Esophagus squamous epithelium (tissue), 5 donors: ENCODE data around the gene TTC28. TPM values are rescaled to one million over a fixed set of nuclear protein-coding genes. Genes with fewer than 3 reads are reported as not detected.

Experiments used
- DNase-seq: peaks from one replicate; lab custom pipeline; 2025; lab: John Stamatoyannopoulos, UW
- H3K27ac ChIP-seq, 4 donors: fragments of 200-600 bp; sonication (generic); one replicate each; pipeline ENCODE4 v1.5.1; 2016 to 2019; ENCODE audit warnings: mild to moderate bottlenecking in 1 of 4
- H3K27me3 ChIP-seq, 4 donors: fragments of 200-600 bp; sonication (generic); 1 replicate in 3 of 4; 2 replicates in 1 of 4; pipeline versions ENCODE4 v1.5.1 to v1.6.0; 2017 to 2021; ENCODE audit warnings: antibody characterized with exemption in 1 of 4
- H3K36me3 ChIP-seq, 3 donors: fragments of 200-600 bp; sonication (generic); one replicate each; pipeline ENCODE4 v1.5.1; 2016 to 2019
- H3K4me1 ChIP-seq, 3 donors: fragments of 200-600 bp; sonication (generic); one replicate each; pipeline ENCODE4 v1.5.1; 2017 to 2019
- H3K4me3 ChIP-seq, 4 donors: fragments of 200-600 bp; sonication (generic); 1 replicate in 3 of 4; 2 replicates in 1 of 4; pipeline ENCODE4 v1.5.1; 2016 to 2019; ENCODE audit warnings: mild to moderate bottlenecking in 2 of 4, moderate library complexity in 1 of 4
- H3K9me3 ChIP-seq, 3 donors: fragments of 200-600 bp; sonication (generic); one replicate each; pipeline ENCODE4 v1.5.1; 2016 to 2019
- CTCF ChIP-seq, 6 experiments: fragments of 450-650 bp in 4 of 6; fragments of 200-600 bp in 2 of 6; sonication (generic) in 2 of 6; IDR thresholded peaks; one replicate each; pipeline ENCODE4 v1.5.1; 2016 to 2019; ENCODE audit warnings: antibody characterized with exemption in 6 of 6, mild to moderate bottlenecking in 4 of 6, moderate library complexity in 4 of 6
- POLR2A ChIP-seq, 4 donors: fragments of 450-650 bp; IDR thresholded peaks; one replicate each; pipeline ENCODE4 v1.6.1; 2017; ENCODE audit warnings: antibody characterized with exemption in 4 of 4, mild to moderate bottlenecking in 4 of 4, moderate library complexity in 3 of 4
- WGBS, 2 donors: methylation state at CpG; one replicate each; pipeline ENCODE4 v1.1.5; 2018; 5-methylcytosine and 5-hydroxymethylcytosine counted together
- intact Hi-C: fragments of 100-400 bp; cut with DNase I; formaldehyde crosslinking; loops from one replicate; pipeline ENCODE4 v1.15.0; 2022
- total RNA-seq, 4 donors: library from RNA; depleted of rRNA; stranded (reverse); fragments of >200 nt; gene quantifications; one replicate each; pipeline ENCODE4 v1.1.0, GENCODE V29; 2016
- donor health status: DM: yes; HTN: yes; CAD: no.

TTC28 gene
- total RNA-seq, 4 donors from 2014 or later = 6.0 to 21.4 (median 7.7) TPM

GRCh38 chr22:28146401-28147314, 533.0 kb downstream of the TTC28 start:
- intact Hi-C loops = no loop called here
- H3K27ac ChIP-seq = no peak overlapping the region
- TF ChIP-seq POLR2A (IDR thresholded peaks at IDR 0.05) (no peak), CTCF (IDR thresholded peaks at IDR 0.05) (no peak)
- H3K36me3 ChIP-seq = no peaks in the 10 kb centered on the region
- no peaks in the 10 kb centered on the region for H3K27me3 ChIP-seq
- DNase-seq = no peak
- H3K4me3 ChIP-seq = no peak overlapping the region
- WGBS, 2 donors = 78 to 82% methylated on average over 5 of the region's 5 CpGs
- no peaks in the 10 kb centered on the region for H3K9me3 ChIP-seq
- peaks cover 0 to 26% (median 6%) of the 10 kb centered on the region in 3 donors for H3K4me1 ChIP-seq

GRCh38 chr22:28143961-28144745, 535.5 kb downstream of the TTC28 start:
- Histone ChIP-seq H3K9me3 (no peaks in the 10 kb centered on the region), H3K4me3 (no peak overlapping the region), H3K36me3 (no peaks in the 10 kb centered on the region), H3K27ac (peak overlapping the region in 1 of 4 donors; percentile 24), H3K27me3 (no peaks in the 10 kb centered on the region), H3K4me1 (peaks cover 0 to 46% (median 15%) of the 10 kb centered on the region in 3 donors)
- WGBS, 2 donors = 59 to 67% methylated on average over 3 of the region's 3 CpGs
- intact Hi-C loops = no loop called here
- no peak for TF ChIP-seq POLR2A (IDR thresholded peaks at IDR 0.05)
- DNase-seq = no peak

- 76 to 88% methylated on average over 2 of the region's 2 CpGs for WGBS, 2 donors
- DNase-seq = no peak
- H3K36me3 ChIP-seq = no peaks in the 10 kb centered on the region
- no peak overlapping the region for H3K4me3 ChIP-seq
- intact Hi-C loops = no loop called here
- H3K4me1 ChIP-seq = peaks cover 0 to 46% (median 15%) of the 10 kb centered on the region in 3 donors
- no peaks in the 10 kb centered on the region for H3K27me3 ChIP-seq
- H3K9me3 ChIP-seq = no peaks in the 10 kb centered on the region
- no peak for TF ChIP-seq CTCF (IDR thresholded peaks at IDR 0.05)
- no peak for TF ChIP-seq POLR2A (IDR thresholded peaks at IDR 0.05)
- H3K27ac ChIP-seq = peak overlapping the region in 1 of 4 donors; percentile 24
Measured at GRCh38 chr22:28143241-28143865, 536.3 kb downstream of the TTC28 start.

- WGBS, 2 donors = 48 to 57% methylated on average over 2 of the region's 2 CpGs
- Histone ChIP-seq H3K27me3 (no peaks in the 10 kb centered on the region), H3K4me1 (peaks cover 0 to 46% (median 15%) of the 10 kb centered on the region in 3 donors), H3K9me3 (peaks cover 0 to 3% (median 0%) of the 10 kb centered on the region in 3 donors), H3K36me3 (no peaks in the 10 kb centered on the region), H3K4me3 (peak overlapping the region in 1 of 4 donors; percentile 19), H3K27ac (peak overlapping the region in 3 of 4 donors; percentile 28 to 71 (median 43))
- intact Hi-C loops = no loop called here
- no peak for TF ChIP-seq CTCF (IDR thresholded peaks at IDR 0.05)
- no peak for TF ChIP-seq POLR2A (IDR thresholded peaks at IDR 0.05)
- no peak for DNase-seq
Measured at GRCh38 chr22:28142361-28142961, 537.2 kb downstream of the TTC28 start.

GRCh38 chr22:28141614-28142013, 538.0 kb downstream of the TTC28 start:
- TF ChIP-seq CTCF (IDR thresholded peaks at IDR 0.05) (no peak), POLR2A (IDR thresholded peaks at IDR 0.05) (no peak)
- no peak for DNase-seq
- WGBS, 2 donors = 28 to 34% methylated on average over 2 of the region's 2 CpGs
- Histone ChIP-seq H3K27me3 (no peaks in the 10 kb centered on the region), H3K36me3 (no peaks in the 10 kb centered on the region), H3K4me3 (no peak overlapping the region), H3K27ac (peak overlapping the region in 3 of 4 donors; percentile 28 to 71 (median 43)), H3K4me1 (peaks cover 0 to 46% (median 15%) of the 10 kb centered on the region in 3 donors), H3K9me3 (peaks cover 0 to 6% (median 0%) of the 10 kb centered on the region in 3 donors)
- intact Hi-C loops = no loop called here
